K562 (cell line): ENCODE data around the gene CSNK2A1. TPM values are rescaled to one million over a fixed set of nuclear protein-coding genes. Genes with fewer than 3 reads are reported as not detected.

ENCODE experiments used
- ARHGAP35 ChIP-seq: fragments of 450-650 bp; IDR thresholded peaks from 2 replicates; pipeline ENCODE4 v1.6.1; 2018; ENCODE audit not compliant: partially characterized antibody
- ATF1 ChIP-seq, 2 experiments: fragments of 450-650 bp in 1 of 2; IDR thresholded peaks; 2 replicates each; pipeline ENCODE4 v1.6.1; 2016; ENCODE audit warnings: missing compliant biosample characterization in 1 of 2, missing genetic modification characterization in 1 of 2
- BRD9 ChIP-seq: fragments of 450-650 bp; IDR thresholded peaks from 2 replicates; pipeline ENCODE4 v1.6.1; 2018; ENCODE audit warnings: low read depth; ENCODE audit not compliant: partially characterized antibody
- CBFB ChIP-seq: sonication (generic); formaldehyde crosslinking; IDR thresholded peaks from 2 replicates; pipeline ENCODE4 v1.4.0; 2020; ENCODE audit warnings: mild to moderate bottlenecking, missing genetic modification reagents
- CBX1 ChIP-seq: sonication (generic); IDR thresholded peaks from 2 replicates; pipeline ENCODE4 v1.6.1; 2016; ENCODE audit warnings: antibody characterized with exemption, low read depth, mild to moderate bottlenecking
- CHD1 ChIP-seq: fragments of 200-600 bp; sonication (generic); IDR thresholded peaks from one replicate; pipeline ENCODE4 v1.6.1; 2012; ENCODE audit warnings: mild to moderate bottlenecking, moderate library complexity, low read length, inconsistent platforms
- FOXA3 ChIP-seq, 2 experiments: fragments of 450-650 bp in 1 of 2; sonication (generic) in 1 of 2; formaldehyde crosslinking; IDR thresholded peaks in 1 of 2; conservative IDR thresholded peaks in 1 of 2; 2 replicates each; pipeline versions ENCODE4 v1.4.0 to v1.8.0; 2020 to 2022; ENCODE audit warnings: mild to moderate bottlenecking in 2 of 2, missing genetic modification reagents in 1 of 2
- MTA3 ChIP-seq: fragments of 450-650 bp; formaldehyde crosslinking; IDR thresholded peaks from 2 replicates; pipeline ENCODE4 v1.6.1; 2017; ENCODE audit warnings: mild to moderate bottlenecking, borderline replicate concordance
- NFYB ChIP-seq: IDR thresholded peaks from 2 replicates; pipeline ENCODE4 v1.6.1; 2011; ENCODE audit warnings: mild to moderate bottlenecking, moderate library complexity; ENCODE audit not compliant: insufficient read length; ENCODE audit errors: extremely low read depth
- NR2F6 ChIP-seq: fragments of 450-650 bp; formaldehyde crosslinking; IDR thresholded peaks from 2 replicates; pipeline ENCODE4 v1.4.0; 2020; ENCODE audit warnings: mild to moderate bottlenecking
- PHF8 ChIP-seq: fragments of 200-600 bp; sonication (generic); IDR thresholded peaks from 2 replicates; pipeline ENCODE4 v1.6.1; 2012; ENCODE audit warnings: mixed run types, mild to moderate bottlenecking, inconsistent platforms, low read length, moderate library complexity, borderline replicate concordance
- SETDB1 ChIP-seq: IDR thresholded peaks from one replicate; pipeline ENCODE4 v1.6.1; 2012; ENCODE audit warnings: low read length, control low read depth, inconsistent platforms
- SIN3A ChIP-seq, 2 experiments: fragments of 150-350 bp in 1 of 2; IDR thresholded peaks; 2 replicates each; pipeline ENCODE4 v1.6.1; 2011 to 2016; ENCODE audit warnings: borderline replicate concordance in 2 of 2, low read depth in 2 of 2, low read length in 2 of 2, mild to moderate bottlenecking in 2 of 2, moderate library complexity in 2 of 2; ENCODE audit not compliant: control insufficient read depth in 1 of 2
- SMARCA5 ChIP-seq: fragments of 450-650 bp; IDR thresholded peaks from 2 replicates; pipeline ENCODE4 v1.6.1; 2016
- SUPT5H ChIP-seq: fragments of 450-650 bp; IDR thresholded peaks from 2 replicates; pipeline ENCODE4 v1.6.1; 2016
- TAF1 ChIP-seq: IDR thresholded peaks from 2 replicates; pipeline ENCODE4 v1.6.1; 2011; ENCODE audit warnings: mild to moderate bottlenecking, low read length, moderate library complexity; ENCODE audit not compliant: insufficient read depth, control insufficient read depth, severe bottlenecking; ENCODE audit errors: extremely low read depth
- TEAD2 ChIP-seq: fragments of 450-650 bp; IDR thresholded peaks from 2 replicates; pipeline ENCODE4 v1.6.1; 2016; ENCODE audit warnings: missing genetic modification characterization, control low read depth, missing compliant biosample characterization
- TOE1 ChIP-seq, 2 experiments: fragments of 450-650 bp in 1 of 2; sonication (generic) in 1 of 2; formaldehyde crosslinking in 1 of 2; IDR thresholded peaks; 2 replicates each; pipeline versions ENCODE4 v1.7.1 to v1.8.0; 2016 to 2022; ENCODE audit warnings: borderline replicate concordance in 2 of 2, mild to moderate bottlenecking in 2 of 2, antibody characterized with exemption in 1 of 2, inconsistent platforms in 1 of 2, low read depth in 1 of 2, missing genetic modification reagents in 1 of 2, moderate library complexity in 1 of 2
- ZFX ChIP-seq: sonication (generic); formaldehyde crosslinking; IDR thresholded peaks from 2 replicates; pipeline ENCODE4 v1.8.0; 2022; ENCODE audit warnings: mild to moderate bottlenecking, missing genetic modification reagents, moderate library complexity
- ZNF23 ChIP-seq: fragments of 250-450 bp; sonication (Bioruptor Pico); IDR thresholded peaks from 2 replicates; pipeline ENCODE4 v1.4.0; 2020; ENCODE audit warnings: mild to moderate bottlenecking
- ZNF764 ChIP-seq: fragments of 250-450 bp; sonication (Bioruptor Pico); IDR thresholded peaks from 2 replicates; pipeline ENCODE4 v1.4.0; 2020; ENCODE audit warnings: low read depth, mild to moderate bottlenecking, moderate library complexity
- polyA plus RNA-seq, 8 experiments: library from polyadenylated mRNA; depleted of rRNA in 4 of 8; stranded (reverse) in 5 of 8; unstranded in 3 of 8; fragments of >200 nt; fragmentation: Nextera tagmentation in 2 of 8; fragmentation: Illumina TruSeq in 1 of 8; extraction: Ambion mirVana in 2 of 8; extraction: Trizol in 1 of 8; gene quantifications; 2 replicates each; pipeline versions ENCODE4 v1.2.1 to v1.2.3, GENCODE V29; 2011 to 2014; ENCODE audit warnings: inconsistent platforms in 1 of 8, missing spikeins in 1 of 8
- total RNA-seq, 7 experiments: library from RNA; depleted of rRNA in 6 of 7; stranded (reverse); fragments of >200 nt in 6 of 7; fragmentation: Illumina TruSeq in 2 of 7; extraction: Trizol in 2 of 7; gene quantifications; 2 replicates each; pipeline versions ENCODE4 v1.2.1 to v1.2.3, GENCODE V29; 2011 to 2021; ENCODE audit warnings: low replicate concordance in 1 of 7
- TF ChIP-seq, protein P1 (sequence below): IDR thresholded peaks from 2 replicates; pipeline ENCODE4 v1.6.1; 2011; ENCODE audit not compliant: insufficient read length; ENCODE audit errors: extremely low read depth
- TF ChIP-seq, protein P2 (sequence below): fragments of 250-450 bp; sonication (Bioruptor Pico); IDR thresholded peaks from 2 replicates; pipeline ENCODE4 v1.4.0; 2020; ENCODE audit warnings: mild to moderate bottlenecking, moderate library complexity

CSNK2A1 gene
- total and polyA plus RNA-seq, 9 of the 15 experiments (the other 6 are each of a cell fraction or from before 2014, with no cell fraction given) = 71.0 to 251 (median 103) TPM

DNA sequence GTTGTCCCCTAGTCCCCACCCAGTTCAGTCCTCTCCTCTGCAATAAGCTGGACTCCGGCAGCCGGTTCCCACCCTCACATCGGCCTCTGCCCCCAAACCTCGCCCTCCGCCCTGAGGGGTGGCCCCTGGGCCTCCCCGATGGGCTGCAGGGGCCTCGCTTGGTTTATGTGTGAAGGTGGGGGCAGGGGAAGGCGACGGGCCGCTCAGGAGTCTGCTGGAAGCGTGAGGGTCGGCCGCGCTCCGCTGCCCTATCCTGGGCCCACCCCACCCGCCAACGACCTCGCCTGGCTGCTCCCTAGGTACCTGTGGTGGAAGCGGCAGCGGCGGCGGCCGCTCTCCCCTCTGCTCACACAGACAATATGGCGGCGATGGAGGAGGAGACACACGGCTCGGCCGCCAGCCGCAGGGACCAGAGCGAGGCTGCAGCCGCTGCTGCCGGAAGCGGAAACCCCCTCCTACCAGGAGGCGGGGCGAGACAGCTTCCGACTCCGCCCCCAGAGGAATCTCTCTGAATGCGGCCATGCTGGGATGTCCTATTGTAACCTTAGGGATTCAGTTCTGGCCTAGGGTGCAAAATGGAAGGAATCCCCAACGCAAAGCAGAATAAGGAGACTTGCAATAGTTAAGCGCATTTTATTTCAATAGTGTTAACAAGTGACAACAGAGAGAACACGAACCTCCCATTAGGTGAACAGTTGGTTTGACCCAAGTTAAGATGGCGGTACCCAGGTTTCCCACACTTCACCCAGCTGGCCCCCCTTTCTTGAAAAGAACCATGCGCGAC is at the start of gene CSNK2A1 (continued):
- TF ChIP-seq PHF8 (peak; percentile 86; the same call in 1 of the 2 replicates), CHD1 (peak; percentile 76), ZNF23 (CRISPR knock-in tag) (no peak), TEAD2 (tag) (no peak), NFYB (no peak), SETDB1 (no peak), ATF1 (CRISPR knock-in tag; IDR thresholded peaks at IDR 0.05) (no peak), ATF1 (tag; IDR thresholded peaks at IDR 0.05) (peak; percentile 59), FOXA3 (CRISPR knock-in tag; conservative IDR thresholded peaks at IDR 0.05 in 1 of 2, IDR thresholded peaks at IDR 0.05 in 1 of 2) (no peak), CBX1 (no peak), ZFX (CRISPR knock-in tag) (peak; percentile 87), CBFB (no peak), SMARCA5 (no peak), TAF1 (peak; percentile 84), SIN3A (IDR thresholded peaks at IDR 0.05; ENCODE audit: borderline replicate concordance in 2 of 2, control insufficient read depth in 1 of 2, low read depth in 2 of 2, low read length in 2 of 2) (no peak), SUPT5H (peak; percentile 89), TOE1 (IDR thresholded peaks at IDR 0.05; ENCODE audit: borderline replicate concordance) (peak; percentile 78; the same call in 1 of the 2 replicates), TOE1 (CRISPR knock-in tag; IDR thresholded peaks at IDR 0.05; ENCODE audit: borderline replicate concordance, low read depth) (0 out of 2 replicates have a peak, but pooled peaks have one; percentile 36), NR2F6 (CRISPR knock-in tag) (no peak), ZNF764 (CRISPR knock-in tag) (no peak), MTA3 (peak; percentile 40; the same call in 1 of the 2 replicates), BRD9 (no peak), ARHGAP35 (no peak)
- TF ChIP-seq, protein P1, sequence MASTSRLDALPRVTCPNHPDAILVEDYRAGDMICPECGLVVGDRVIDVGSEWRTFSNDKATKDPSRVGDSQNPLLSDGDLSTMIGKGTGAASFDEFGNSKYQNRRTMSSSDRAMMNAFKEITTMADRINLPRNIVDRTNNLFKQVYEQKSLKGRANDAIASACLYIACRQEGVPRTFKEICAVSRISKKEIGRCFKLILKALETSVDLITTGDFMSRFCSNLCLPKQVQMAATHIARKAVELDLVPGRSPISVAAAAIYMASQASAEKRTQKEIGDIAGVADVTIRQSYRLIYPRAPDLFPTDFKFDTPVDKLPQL = peak; percentile 49
- TF ChIP-seq, protein P2, sequence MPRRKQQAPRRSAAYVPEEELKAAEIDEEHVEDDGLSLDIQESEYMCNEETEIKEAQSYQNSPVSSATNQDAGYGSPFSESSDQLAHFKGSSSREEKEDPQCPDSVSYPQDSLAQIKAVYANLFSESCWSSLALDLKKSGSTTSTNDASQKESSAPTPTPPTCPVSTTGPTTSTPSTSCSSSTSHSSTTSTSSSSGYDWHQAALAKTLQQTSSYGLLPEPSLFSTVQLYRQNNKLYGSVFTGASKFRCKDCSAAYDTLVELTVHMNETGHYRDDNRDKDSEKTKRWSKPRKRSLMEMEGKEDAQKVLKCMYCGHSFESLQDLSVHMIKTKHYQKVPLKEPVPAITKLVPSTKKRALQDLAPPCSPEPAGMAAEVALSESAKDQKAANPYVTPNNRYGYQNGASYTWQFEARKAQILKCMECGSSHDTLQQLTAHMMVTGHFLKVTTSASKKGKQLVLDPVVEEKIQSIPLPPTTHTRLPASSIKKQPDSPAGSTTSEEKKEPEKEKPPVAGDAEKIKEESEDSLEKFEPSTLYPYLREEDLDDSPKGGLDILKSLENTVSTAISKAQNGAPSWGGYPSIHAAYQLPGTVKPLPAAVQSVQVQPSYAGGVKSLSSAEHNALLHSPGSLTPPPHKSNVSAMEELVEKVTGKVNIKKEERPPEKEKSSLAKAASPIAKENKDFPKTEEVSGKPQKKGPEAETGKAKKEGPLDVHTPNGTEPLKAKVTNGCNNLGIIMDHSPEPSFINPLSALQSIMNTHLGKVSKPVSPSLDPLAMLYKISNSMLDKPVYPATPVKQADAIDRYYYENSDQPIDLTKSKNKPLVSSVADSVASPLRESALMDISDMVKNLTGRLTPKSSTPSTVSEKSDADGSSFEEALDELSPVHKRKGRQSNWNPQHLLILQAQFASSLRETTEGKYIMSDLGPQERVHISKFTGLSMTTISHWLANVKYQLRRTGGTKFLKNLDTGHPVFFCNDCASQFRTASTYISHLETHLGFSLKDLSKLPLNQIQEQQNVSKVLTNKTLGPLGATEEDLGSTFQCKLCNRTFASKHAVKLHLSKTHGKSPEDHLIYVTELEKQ (CRISPR knock-in tag) = no peak
